ENCODE data around the gene FCHO2. TPM values are rescaled to one million over a fixed set of nuclear protein-coding genes. Genes with fewer than 3 reads are reported as not detected.

Gene FCHO2
- total and polyA plus RNA-seq, 4 donors = 20.7 to 60.9 (median 38.6) TPM

- Histone ChIP-seq H3K36me3 (ENCODE audit: control insufficient read depth in 4 of 4, insufficient read depth in 4 of 4, low read length in 4 of 4) (no peaks in the 10 kb centered on the region), H3K4me1 (ENCODE audit: control insufficient read depth in 5 of 5, insufficient read depth in 5 of 5, low read length in 5 of 5) (no peaks in the 10 kb centered on the region), H3K9me3 (ENCODE audit: control insufficient read depth in 4 of 4, insufficient read depth in 3 of 4, low read length in 3 of 4) (peaks cover 0 to 3% (median 0%) of the 10 kb centered on the region in 4 donors), H3K9ac (ENCODE audit: insufficient read depth in 1 of 2, low read length in 2 of 2) (no peak overlapping the region), H3K27me3 (ENCODE audit: control insufficient read depth in 3 of 3, insufficient read depth in 3 of 3, low read length in 2 of 3) (peaks cover 0 to 26% (median 19%) of the 10 kb centered on the region in 3 donors), H3K27ac (ENCODE audit: low read depth in 1 of 2, low read length in 1 of 2) (no peak overlapping the region), H3K4me3 (no peak overlapping the region)
- TF ChIP-seq, protein P1, sequence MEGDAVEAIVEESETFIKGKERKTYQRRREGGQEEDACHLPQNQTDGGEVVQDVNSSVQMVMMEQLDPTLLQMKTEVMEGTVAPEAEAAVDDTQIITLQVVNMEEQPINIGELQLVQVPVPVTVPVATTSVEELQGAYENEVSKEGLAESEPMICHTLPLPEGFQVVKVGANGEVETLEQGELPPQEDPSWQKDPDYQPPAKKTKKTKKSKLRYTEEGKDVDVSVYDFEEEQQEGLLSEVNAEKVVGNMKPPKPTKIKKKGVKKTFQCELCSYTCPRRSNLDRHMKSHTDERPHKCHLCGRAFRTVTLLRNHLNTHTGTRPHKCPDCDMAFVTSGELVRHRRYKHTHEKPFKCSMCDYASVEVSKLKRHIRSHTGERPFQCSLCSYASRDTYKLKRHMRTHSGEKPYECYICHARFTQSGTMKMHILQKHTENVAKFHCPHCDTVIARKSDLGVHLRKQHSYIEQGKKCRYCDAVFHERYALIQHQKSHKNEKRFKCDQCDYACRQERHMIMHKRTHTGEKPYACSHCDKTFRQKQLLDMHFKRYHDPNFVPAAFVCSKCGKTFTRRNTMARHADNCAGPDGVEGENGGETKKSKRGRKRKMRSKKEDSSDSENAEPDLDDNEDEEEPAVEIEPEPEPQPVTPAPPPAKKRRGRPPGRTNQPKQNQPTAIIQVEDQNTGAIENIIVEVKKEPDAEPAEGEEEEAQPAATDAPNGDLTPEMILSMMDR (IDR thresholded peaks at IDR 0.05; ENCODE audit: control extremely low read depth, extremely low read depth) = no peak
- DNase-seq (no peak), ATAC-seq (ENCODE audit: insufficient read depth, low FRiP score) (no peak)
- WGBS, 2 donors = 81 to 93% methylated on average over 4 of the region's 4 CpGs
Measured at GRCh38 chr5:73126381-73126780, 170.5 kb downstream of the FCHO2 start.

- Histone ChIP-seq H3K27me3 (ENCODE audit: control insufficient read depth in 3 of 3, insufficient read depth in 3 of 3, low read length in 2 of 3) (peaks cover 0 to 21% (median 14%) of the 10 kb centered on the region in 3 donors), H3K9ac (ENCODE audit: insufficient read depth in 1 of 2, low read length in 2 of 2) (no peak overlapping the region), H3K27ac (ENCODE audit: low read depth in 1 of 2, low read length in 1 of 2) (no peak overlapping the region), H3K9me3 (ENCODE audit: control insufficient read depth in 4 of 4, insufficient read depth in 3 of 4, low read length in 3 of 4) (peaks cover 0 to 3% (median 0%) of the 10 kb centered on the region in 4 donors), H3K4me3 (no peak overlapping the region), H3K4me1 (ENCODE audit: control insufficient read depth in 5 of 5, insufficient read depth in 5 of 5, low read length in 5 of 5) (no peaks in the 10 kb centered on the region), H3K36me3 (ENCODE audit: control insufficient read depth in 4 of 4, insufficient read depth in 4 of 4, low read length in 4 of 4) (no peaks in the 10 kb centered on the region)
- 71 to 79% methylated on average over 1 of the region's 1 CpG for WGBS, 2 donors
- ATAC-seq (ENCODE audit: insufficient read depth, low FRiP score) = no peak
- TF ChIP-seq, protein P1 (IDR thresholded peaks at IDR 0.05; ENCODE audit: control extremely low read depth, extremely low read depth) = no peak
- DNase-seq = no peak
Measured at GRCh38 chr5:73126957-73127356, 171.1 kb downstream of the FCHO2 start.

GRCh38 chr5:73129143-73129542 is 173.3 kb downstream of the FCHO2 start:
- no peak overlapping the region for H3K9ac ChIP-seq (ENCODE audit: insufficient read depth in 1 of 2, low read length in 2 of 2)
- no peak for ATAC-seq (ENCODE audit: insufficient read depth, low FRiP score)
- no peak for DNase-seq
- no peaks in the 10 kb centered on the region for H3K36me3 ChIP-seq (ENCODE audit: control insufficient read depth in 4 of 4, insufficient read depth in 4 of 4, low read length in 4 of 4)
- H3K9me3 ChIP-seq (ENCODE audit: control insufficient read depth in 4 of 4, insufficient read depth in 3 of 4, low read length in 3 of 4) = no peaks in the 10 kb centered on the region
- H3K27ac ChIP-seq (ENCODE audit: low read depth in 1 of 2, low read length in 1 of 2) = no peak overlapping the region
- H3K4me3 ChIP-seq = no peak overlapping the region
- H3K27me3 ChIP-seq (ENCODE audit: control insufficient read depth in 3 of 3, insufficient read depth in 3 of 3, low read length in 2 of 3) = peaks cover 0 to 3% (median under 1%) of the 10 kb centered on the region in 3 donors
- H3K4me1 ChIP-seq (ENCODE audit: control insufficient read depth in 5 of 5, insufficient read depth in 5 of 5, low read length in 5 of 5) = no peaks in the 10 kb centered on the region
- TF ChIP-seq, protein P1 (IDR thresholded peaks at IDR 0.05; ENCODE audit: control extremely low read depth, extremely low read depth) = no peak
- 89 to 90% methylated on average over 5 of the region's 5 CpGs for WGBS, 2 donors

GRCh38 chr5:73130811-73131210 is 175.0 kb downstream of the FCHO2 start:
- Histone ChIP-seq H3K4me1 (ENCODE audit: control insufficient read depth in 5 of 5, insufficient read depth in 5 of 5, low read length in 5 of 5) (peaks cover 0 to 2% (median 0%) of the 10 kb centered on the region in 5 donors), H3K36me3 (ENCODE audit: control insufficient read depth in 4 of 4, insufficient read depth in 4 of 4, low read length in 4 of 4) (no peaks in the 10 kb centered on the region), H3K4me3 (no peak overlapping the region), H3K27me3 (ENCODE audit: control insufficient read depth in 3 of 3, insufficient read depth in 3 of 3, low read length in 2 of 3) (no peaks in the 10 kb centered on the region), H3K9ac (ENCODE audit: insufficient read depth in 1 of 2, low read length in 2 of 2) (no peak overlapping the region), H3K9me3 (ENCODE audit: control insufficient read depth in 4 of 4, insufficient read depth in 3 of 4, low read length in 3 of 4) (no peaks in the 10 kb centered on the region), H3K27ac (ENCODE audit: low read depth in 1 of 2, low read length in 1 of 2) (no peak overlapping the region)
- TF ChIP-seq, protein P1 (IDR thresholded peaks at IDR 0.05; ENCODE audit: control extremely low read depth, extremely low read depth) = no peak
- 83 to 85% methylated on average over 1 of the region's 1 CpG for WGBS, 2 donors
- DNase-seq (no peak), ATAC-seq (ENCODE audit: insufficient read depth, low FRiP score) (no peak)
